ENCODE data around the gene COPA. TPM values are rescaled to one million over a fixed set of nuclear protein-coding genes. Genes with fewer than 3 reads are reported as not detected.
A peak's percentile ranks its signal among the peaks of the same experiment; 100 is the strongest.

The COPA gene
- total RNA-seq, 2 donors from 2014 or later = 221 to 231 TPM

DNA sequence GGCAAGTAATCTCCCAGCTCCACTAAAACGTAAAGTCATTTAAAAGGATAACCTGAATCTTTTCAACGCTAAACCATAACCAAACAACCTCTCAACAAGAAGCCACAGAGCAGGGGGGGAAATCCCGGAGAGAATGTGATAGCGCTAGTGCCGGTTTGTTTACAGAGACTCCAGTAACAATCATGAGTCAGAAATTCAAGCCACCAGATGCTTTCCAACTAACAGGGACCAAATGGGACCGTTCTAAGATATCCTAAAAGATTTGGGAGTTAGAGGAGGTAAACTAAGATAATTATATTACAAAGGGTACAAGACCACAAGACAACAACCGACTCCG is 81.5 kb downstream of the COPA start:
- no peaks in the 10 kb centered on the region for H3K9me3 Mint-ChIP-seq
- ATAC-seq = peak; percentile 57 to 67
- peaks cover 37 to 42% of the 10 kb centered on the region in 2 donors for H3K4me1 Mint-ChIP-seq (ENCODE audit: low read depth in 2 of 2)

DNA sequence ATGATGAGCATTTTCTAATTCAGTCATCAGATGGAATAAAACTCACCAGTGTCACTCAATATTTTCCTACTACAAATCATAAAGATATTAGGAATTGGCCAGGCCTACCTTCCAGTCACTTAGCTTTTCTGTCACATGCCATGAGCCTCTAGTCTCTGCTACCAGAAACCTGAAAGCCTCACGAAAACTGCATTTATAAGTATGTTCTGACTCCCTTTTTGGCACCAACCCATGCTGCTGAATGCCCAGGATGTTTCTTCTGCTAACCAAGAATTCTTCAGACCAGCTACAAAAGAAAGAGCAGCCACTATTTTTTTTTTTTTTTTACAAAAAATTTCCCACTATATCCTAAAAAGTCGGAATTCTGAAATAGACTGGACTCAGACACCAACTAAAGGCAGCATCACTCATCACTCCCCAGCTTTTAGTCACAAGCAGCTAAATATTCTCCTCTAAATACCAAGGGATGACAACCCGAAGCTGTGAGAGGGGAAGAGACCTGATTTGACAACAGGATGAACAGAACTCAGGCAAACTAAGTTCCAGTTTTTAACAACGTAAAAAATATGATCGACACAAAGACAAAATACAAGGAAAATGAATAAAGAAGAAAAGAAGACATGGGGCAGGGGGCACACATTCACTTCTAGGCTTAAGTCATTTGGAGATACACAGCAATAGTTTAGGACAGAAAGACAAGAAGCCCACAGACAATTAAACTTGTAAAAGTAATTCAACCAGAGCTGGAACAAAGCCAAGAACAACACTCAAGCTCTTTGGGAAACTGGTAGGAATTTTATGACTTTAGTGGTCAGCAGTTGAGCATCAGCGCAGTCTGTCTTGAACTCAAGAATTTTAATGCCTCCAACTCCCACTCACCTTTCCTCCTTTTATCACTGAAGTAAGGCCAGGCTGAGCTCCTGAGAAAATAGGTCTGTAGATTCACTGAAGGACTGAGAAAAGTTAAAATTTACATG is 82.4 kb downstream of the COPA start:
- ATAC-seq = no peak
- DNase-seq (ENCODE audit: low spot score) = no peak
- peaks cover 4% of the 10 kb centered on the region for H3K36me3 Mint-ChIP-seq
- no peaks in the 10 kb centered on the region for H3K27me3 Mint-ChIP-seq
- peak overlapping the region; percentile 96 for H3K4me3 Mint-ChIP-seq
- peaks cover 37 to 42% of the 10 kb centered on the region in 2 donors for H3K4me1 Mint-ChIP-seq (ENCODE audit: low read depth in 2 of 2)
- peak overlapping the region; percentile 96 to 100 for H3K27ac Mint-ChIP-seq
- no peaks in the 10 kb centered on the region for H3K9me3 Mint-ChIP-seq

More for the DNA sequence above, 81.5 kb downstream of the COPA start:
- Mint-ChIP-seq H3K4me3 (peak overlapping the region; percentile 96), H3K27me3 (no peaks in the 10 kb centered on the region), H3K27ac (peak overlapping the region; percentile 96 to 100), H3K36me3 (peaks cover 4% of the 10 kb centered on the region)
- DNase-seq (ENCODE audit: low spot score) = peak; percentile 88

DNA sequence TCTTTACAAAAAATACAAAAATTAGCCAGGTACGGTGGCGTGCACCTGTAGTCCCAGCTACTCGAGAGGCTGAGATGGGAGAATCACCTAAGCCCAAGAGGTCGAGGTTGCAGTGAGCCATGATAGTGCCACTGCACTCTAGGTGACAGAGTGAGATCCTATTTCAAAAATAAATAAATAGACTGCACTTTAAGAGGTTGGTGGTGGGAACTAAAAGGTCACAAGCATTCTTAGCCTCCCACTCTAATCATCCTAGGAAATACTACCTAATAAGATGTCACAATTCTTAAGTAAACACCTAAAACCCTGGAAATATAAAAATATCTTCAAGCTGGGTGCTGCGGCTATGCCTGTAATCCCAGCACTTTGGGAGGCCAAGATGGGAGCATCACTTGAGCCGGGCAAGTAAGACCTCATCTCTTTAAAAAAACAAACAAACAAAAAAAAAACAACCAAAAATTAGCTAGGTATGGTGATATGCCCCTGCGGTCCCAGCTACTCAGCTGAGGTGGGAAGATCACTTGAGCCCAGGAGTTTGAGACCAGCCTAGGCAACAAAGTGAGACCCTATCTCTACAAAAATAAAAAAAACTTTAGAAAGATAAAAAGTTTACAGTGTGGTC is 84.8 kb downstream of the COPA start:
- ATAC-seq = no peak
- peaks cover 26 to 35% of the 10 kb centered on the region in 2 donors for H3K4me1 Mint-ChIP-seq (ENCODE audit: low read depth in 2 of 2)
- H3K27me3 Mint-ChIP-seq = no peaks in the 10 kb centered on the region
- peaks cover 4% of the 10 kb centered on the region for H3K36me3 Mint-ChIP-seq
- H3K27ac Mint-ChIP-seq = peak overlapping the region; percentile 75 to 96
- no peak for DNase-seq (ENCODE audit: low spot score)
- H3K4me3 Mint-ChIP-seq = no peak overlapping the region
- no peaks in the 10 kb centered on the region for H3K9me3 Mint-ChIP-seq

DNA sequence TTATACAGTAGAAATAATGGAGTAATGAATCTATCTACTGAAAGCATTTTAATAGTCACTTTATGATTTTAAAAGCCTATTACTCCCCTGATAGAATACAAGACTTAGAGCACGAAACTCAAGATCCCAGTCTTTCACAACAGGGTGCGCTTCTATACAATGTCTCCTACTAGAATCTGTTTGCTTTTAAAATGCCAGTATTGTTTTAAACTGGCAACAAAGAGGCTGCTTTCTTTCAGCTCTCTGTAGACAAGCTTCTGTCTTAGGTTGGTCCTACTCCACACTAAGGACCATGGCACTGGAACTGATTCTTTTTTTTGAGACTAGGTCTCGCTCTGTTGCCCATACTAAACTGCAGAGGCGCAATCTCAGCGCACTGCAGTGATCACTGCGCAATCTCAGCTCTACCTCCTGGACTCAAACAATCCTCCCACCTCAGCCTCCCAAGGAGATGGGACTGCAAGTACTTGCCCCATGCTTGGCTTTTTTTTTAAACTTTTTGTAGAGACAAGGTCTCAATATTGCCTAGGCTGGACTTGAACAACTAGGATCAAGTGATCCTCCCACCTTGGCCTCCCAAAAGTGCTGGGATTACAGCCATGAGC is 85.5 kb downstream of the COPA start:
- ATAC-seq (no peak), DNase-seq (ENCODE audit: low spot score) (no peak)
- Mint-ChIP-seq H3K27me3 (no peaks in the 10 kb centered on the region), H3K27ac (no peak overlapping the region), H3K9me3 (no peaks in the 10 kb centered on the region), H3K4me1 (ENCODE audit: low read depth in 2 of 2) (peaks cover 22 to 32% of the 10 kb centered on the region in 2 donors), H3K36me3 (peaks cover 8% of the 10 kb centered on the region), H3K4me3 (no peak overlapping the region)

DNA sequence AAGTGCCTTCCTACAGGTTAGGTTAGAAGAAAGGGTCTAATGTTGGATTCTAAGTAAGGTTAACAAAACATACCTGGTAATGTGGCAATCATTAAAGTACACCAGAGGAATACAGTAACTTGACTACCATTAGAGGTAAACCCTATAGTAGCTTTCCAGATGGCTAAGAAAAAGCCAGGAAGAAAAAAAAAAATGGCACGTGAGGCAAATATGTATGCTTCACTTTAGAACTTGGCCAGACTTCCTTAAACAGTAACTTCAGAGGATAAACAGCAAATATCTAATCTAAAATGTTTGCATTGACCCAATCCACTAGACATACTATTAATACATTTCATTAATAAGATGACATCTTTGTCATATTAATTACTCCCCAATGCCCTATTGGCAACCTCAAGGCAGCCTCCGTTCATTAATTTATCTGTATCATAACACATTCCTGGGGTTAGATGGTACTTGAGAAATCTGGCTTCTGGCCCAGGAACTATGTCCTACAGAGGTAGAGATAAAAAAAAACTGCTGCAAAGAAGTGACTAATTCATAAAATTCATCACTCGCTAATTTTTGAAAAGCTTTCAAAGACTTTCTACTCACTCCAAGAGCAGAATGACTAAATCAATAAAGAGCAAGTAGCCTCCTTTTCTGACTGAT is 86.5 kb downstream of the COPA start:
- Mint-ChIP-seq H3K4me1 (ENCODE audit: low read depth in 2 of 2) (peaks cover 23 to 29% of the 10 kb centered on the region in 2 donors), H3K9me3 (no peaks in the 10 kb centered on the region), H3K27me3 (no peaks in the 10 kb centered on the region), H3K27ac (no peak overlapping the region), H3K4me3 (no peak overlapping the region), H3K36me3 (peaks cover 5% of the 10 kb centered on the region)
- DNase-seq (ENCODE audit: low spot score) (no peak), ATAC-seq (no peak)

DNA sequence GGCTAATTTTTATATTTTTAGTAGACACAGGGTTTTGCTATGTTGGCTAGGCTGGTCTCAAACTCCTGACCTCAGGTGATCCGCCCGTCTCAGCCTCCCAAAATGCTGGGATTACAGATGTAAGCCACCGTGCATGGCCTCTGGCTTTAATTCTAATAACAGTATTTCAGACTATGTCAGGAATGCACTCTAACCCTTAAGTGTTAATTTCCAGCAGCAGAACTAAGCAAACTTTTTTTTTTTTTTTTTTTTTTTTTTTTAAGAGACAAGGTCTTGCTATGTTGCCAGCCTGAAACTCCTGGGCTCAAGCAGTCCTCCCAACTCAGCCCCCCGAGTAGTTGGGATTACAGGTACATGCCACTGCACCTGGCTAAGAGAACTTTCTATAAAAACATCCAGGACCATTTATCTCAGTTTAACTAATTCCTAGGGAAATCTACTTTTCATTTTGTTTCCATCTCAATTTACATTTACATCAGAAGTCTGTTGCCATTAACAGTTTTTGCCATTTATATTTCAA is 87.2 kb downstream of the COPA start:
- Mint-ChIP-seq H3K36me3 (peaks cover 4% of the 10 kb centered on the region), H3K9me3 (no peaks in the 10 kb centered on the region), H3K27ac (no peak overlapping the region), H3K27me3 (no peaks in the 10 kb centered on the region), H3K4me3 (no peak overlapping the region), H3K4me1 (ENCODE audit: low read depth in 2 of 2) (peaks cover 17 to 22% of the 10 kb centered on the region in 2 donors)
- no peak for ATAC-seq
- DNase-seq (ENCODE audit: low spot score) = no peak

DNA sequence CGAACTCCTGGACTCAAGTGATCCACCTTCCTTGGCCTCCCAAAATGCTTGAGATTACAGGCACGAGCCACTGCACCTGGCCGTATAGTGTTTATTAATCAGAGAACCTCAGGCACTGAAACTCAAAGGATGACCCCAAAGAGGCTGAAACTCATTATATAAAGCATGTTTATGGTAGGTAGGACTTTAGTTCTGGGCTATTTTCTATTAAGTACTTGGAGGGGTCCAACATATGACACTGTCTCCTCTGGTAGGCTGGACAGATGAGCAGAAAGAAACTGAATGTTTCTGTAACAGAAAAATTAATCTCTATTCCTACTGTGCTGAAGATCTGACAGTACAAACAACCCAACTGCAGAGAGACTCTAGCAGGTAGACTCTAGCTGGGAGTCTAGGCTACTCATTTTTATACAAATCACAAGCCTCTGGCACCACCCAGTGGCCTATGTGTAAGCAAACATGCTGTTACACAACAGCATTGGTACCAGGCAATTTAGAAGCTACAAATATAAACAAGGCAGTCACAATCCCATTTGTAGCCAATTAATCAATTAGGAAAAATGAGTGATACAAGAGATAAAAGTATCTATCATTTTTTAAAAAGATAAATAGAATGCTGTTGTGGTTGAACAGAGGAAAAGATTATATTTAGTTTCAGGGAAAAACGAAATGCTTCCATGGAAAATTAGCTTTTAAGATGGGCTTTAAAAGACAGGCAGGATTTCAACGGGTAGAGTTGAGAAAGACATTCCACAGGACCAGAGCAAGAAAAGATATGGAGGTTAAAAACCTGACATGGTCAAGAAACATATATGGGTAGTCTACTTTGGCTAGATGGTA is 91.1 kb downstream of the COPA start:
- no peaks in the 10 kb centered on the region for H3K9me3 Mint-ChIP-seq
- peaks cover 0 to 3% of the 10 kb centered on the region in 2 donors for H3K4me1 Mint-ChIP-seq (ENCODE audit: low read depth in 2 of 2)
- H3K27me3 Mint-ChIP-seq = no peaks in the 10 kb centered on the region
- peaks cover 4% of the 10 kb centered on the region for H3K36me3 Mint-ChIP-seq
- ATAC-seq (peak; percentile 73 to 77), DNase-seq (ENCODE audit: low spot score) (no peak)
- H3K4me3 Mint-ChIP-seq = no peak overlapping the region
- H3K27ac Mint-ChIP-seq = peak overlapping the region in 1 of 2 donors; percentile 8

DNA sequence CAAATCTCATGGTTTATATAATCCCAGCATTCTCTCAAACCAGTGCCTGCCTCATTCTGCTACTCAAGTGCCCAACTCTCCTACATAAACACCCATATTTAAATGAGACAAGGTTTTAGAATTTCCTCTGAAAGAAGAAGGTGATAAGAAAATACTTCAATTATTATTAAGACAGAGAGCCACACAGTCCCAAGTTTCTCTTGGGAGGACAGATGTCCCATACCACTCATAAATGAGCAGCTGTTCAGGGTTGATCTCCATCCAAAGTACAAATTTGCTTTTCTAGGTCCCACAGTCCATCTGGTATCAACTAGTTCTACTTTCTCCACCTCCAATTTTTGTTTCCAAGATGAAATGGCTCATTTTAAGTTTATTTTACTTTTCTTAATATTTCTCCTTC is 92.0 kb downstream of the COPA start:
- no peaks in the 10 kb centered on the region for H3K27me3 Mint-ChIP-seq
- H3K27ac Mint-ChIP-seq = peak overlapping the region in 1 of 2 donors; percentile 8
- peaks cover 0 to 3% of the 10 kb centered on the region in 2 donors for H3K4me1 Mint-ChIP-seq (ENCODE audit: low read depth in 2 of 2)
- ATAC-seq = no peak
- no peak overlapping the region for H3K4me3 Mint-ChIP-seq
- DNase-seq (ENCODE audit: low spot score) = no peak
- H3K36me3 Mint-ChIP-seq = peaks cover 4% of the 10 kb centered on the region
- no peaks in the 10 kb centered on the region for H3K9me3 Mint-ChIP-seq

DNA sequence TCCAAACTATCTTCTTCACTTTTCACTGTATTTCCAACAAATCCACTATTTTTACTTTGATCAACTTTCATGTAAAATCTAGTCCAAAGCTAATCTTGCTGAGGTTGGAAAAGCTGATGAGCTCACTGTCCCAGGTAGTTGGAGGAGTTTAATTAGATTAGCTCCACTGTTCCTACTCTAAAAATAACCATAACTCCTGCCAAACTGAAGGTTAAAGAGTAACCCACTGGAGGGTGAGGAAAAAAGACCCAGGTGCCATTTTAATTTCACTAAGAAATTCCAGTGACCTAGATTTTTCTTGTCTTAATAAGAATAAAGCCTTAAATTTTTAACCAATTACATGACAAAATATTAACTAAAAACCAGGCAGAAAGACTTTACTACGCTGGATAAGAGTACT is 96.0 kb downstream of the COPA start:
- no peak overlapping the region for H3K4me3 Mint-ChIP-seq
- no peaks in the 10 kb centered on the region for H3K9me3 Mint-ChIP-seq
- peaks cover 0 to 7% of the 10 kb centered on the region in 2 donors for H3K4me1 Mint-ChIP-seq (ENCODE audit: low read depth in 2 of 2)
- no peak for DNase-seq (ENCODE audit: low spot score)
- H3K27me3 Mint-ChIP-seq = no peaks in the 10 kb centered on the region
- peak overlapping the region in 1 of 2 donors; percentile 57 for H3K27ac Mint-ChIP-seq
- ATAC-seq = no peak
- H3K36me3 Mint-ChIP-seq = no peaks in the 10 kb centered on the region

DNA sequence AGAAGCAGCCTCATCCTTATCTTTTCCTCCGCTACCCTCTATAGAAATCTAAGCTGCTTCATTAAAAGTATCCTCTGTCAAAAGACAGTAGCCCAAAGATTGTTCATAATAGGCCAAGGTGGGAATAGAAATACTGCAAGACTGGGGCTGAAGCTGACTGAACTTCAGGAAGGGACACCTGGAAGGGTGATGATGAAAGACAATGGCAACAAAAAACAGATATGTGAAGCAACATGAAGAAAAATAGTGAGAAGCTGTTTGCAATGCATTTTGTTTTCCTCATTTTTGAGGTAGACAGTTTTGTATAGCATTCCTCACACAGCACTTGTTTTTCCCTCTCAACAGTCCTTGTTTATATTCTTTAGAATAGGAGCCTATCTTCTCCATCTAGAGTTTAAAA is 97.6 kb downstream of the COPA start:
- H3K27me3 Mint-ChIP-seq = no peaks in the 10 kb centered on the region

DNA sequence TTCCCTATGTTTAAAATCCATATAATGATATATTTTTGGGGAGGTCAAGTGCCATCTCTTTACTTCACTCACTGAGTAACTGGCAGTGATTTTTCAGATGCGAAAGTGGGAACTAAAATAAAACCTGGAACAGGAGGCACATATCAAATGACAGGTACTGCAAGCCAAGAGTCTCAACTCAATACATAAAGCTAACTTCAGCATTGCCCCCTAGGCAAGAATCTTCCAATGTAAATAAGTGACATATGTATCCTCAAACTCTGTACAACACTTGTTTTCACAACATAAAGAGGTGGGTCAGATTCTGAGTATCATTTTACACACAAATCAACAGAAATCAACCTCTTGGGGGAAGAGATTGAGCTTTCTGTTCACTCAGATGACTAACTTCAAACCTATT is 98.8 kb downstream of the COPA start:
- H3K27ac Mint-ChIP-seq = no peak overlapping the region
- ATAC-seq (no peak), DNase-seq (ENCODE audit: low spot score) (no peak)
- H3K9me3 Mint-ChIP-seq = no peaks in the 10 kb centered on the region
- H3K27me3 Mint-ChIP-seq = no peaks in the 10 kb centered on the region
- no peak overlapping the region for H3K4me3 Mint-ChIP-seq
- H3K36me3 Mint-ChIP-seq = peaks cover 8% of the 10 kb centered on the region
- peaks cover 0 to 6% of the 10 kb centered on the region in 2 donors for H3K4me1 Mint-ChIP-seq (ENCODE audit: low read depth in 2 of 2)

More for the DNA sequence above, 97.6 kb downstream of the COPA start:
- no peaks in the 10 kb centered on the region for H3K9me3 Mint-ChIP-seq
- no peak overlapping the region for H3K4me3 Mint-ChIP-seq
- no peaks in the 10 kb centered on the region for H3K36me3 Mint-ChIP-seq
- ATAC-seq (no peak), DNase-seq (ENCODE audit: low spot score) (no peak)
- H3K4me1 Mint-ChIP-seq (ENCODE audit: low read depth in 2 of 2) = peaks cover 0 to 4% of the 10 kb centered on the region in 2 donors
- H3K27ac Mint-ChIP-seq = peak overlapping the region in 1 of 2 donors; percentile 13

DNA sequence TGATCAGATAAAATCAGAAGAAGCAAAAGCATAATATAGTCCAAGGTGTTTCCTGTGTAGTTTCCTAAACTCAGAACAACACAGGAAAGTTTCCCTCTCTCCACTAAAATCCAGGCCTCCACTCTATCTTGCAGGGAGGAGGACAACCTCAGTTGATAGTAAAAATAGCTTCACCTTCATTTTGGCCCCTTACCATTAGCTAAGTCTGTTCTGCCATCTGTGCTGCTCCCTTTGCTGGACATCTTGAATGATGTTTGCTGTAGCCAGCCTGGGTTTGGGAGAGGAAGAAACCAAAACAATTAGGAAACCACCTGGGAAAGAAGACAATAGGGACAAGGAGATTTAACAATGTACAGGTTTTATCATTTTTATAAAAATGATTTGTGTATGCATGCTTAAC is 99.3 kb downstream of the COPA start:
- no peak for DNase-seq (ENCODE audit: low spot score)
- Mint-ChIP-seq H3K27ac (no peak overlapping the region), H3K4me3 (no peak overlapping the region), H3K4me1 (ENCODE audit: low read depth in 2 of 2) (peaks cover 0 to 6% of the 10 kb centered on the region in 2 donors), H3K36me3 (peaks cover 10% of the 10 kb centered on the region), H3K27me3 (no peaks in the 10 kb centered on the region), H3K9me3 (no peaks in the 10 kb centered on the region)
- ATAC-seq = no peak

All from natural killer cell treated with Interleukin-12 subunit alpha and Interleukin-12 subunit beta and Interleukin-15 and Interleukin-18, amount 100 ng/mL, for 72 hours (primary cell).